GM21423 (cell line): ENCODE data around the gene NFS1.

ENCODE experiments used
- ATAC-seq: cut with Tn5 transposase; IDR thresholded peaks from one replicate; pipeline ENCODE4 v1.9.1; 2021; ENCODE audit warnings: mild to moderate bottlenecking, moderate library complexity; ENCODE audit not compliant: unreplicated experiment

The NFS1 gene

GRCh38 chr20:35644806-35645205 is 54.3 kb downstream of the NFS1 start:
- no peak for ATAC-seq

- no peak for ATAC-seq
Measured at GRCh38 chr20:35643045-35643444, 56.1 kb downstream of the NFS1 start.

- ATAC-seq, result no peak
Measured at GRCh38 chr20:35641743-35642142, 57.4 kb downstream of the NFS1 start.

- no peak for ATAC-seq
Measured at GRCh38 chr20:35640724-35641123, 58.4 kb downstream of the NFS1 start.

- ATAC-seq, result no peak
Measured at GRCh38 chr20:35638751-35639150, 60.4 kb downstream of the NFS1 start.

- no peak for ATAC-seq
Measured at GRCh38 chr20:35637276-35637675, 61.9 kb downstream of the NFS1 start.

- no peak for ATAC-seq
Measured at GRCh38 chr20:35636095-35636494, 63.1 kb downstream of the NFS1 start.

- no peak for ATAC-seq
Measured at GRCh38 chr20:35635652-35636051, 63.5 kb downstream of the NFS1 start.

GRCh38 chr20:35632539-35633115 is 66.5 kb downstream of the NFS1 start:
- ATAC-seq, result no peak

- ATAC-seq, result no peak
Measured at GRCh38 chr20:35630636-35631035, 68.5 kb downstream of the NFS1 start.

- ATAC-seq, result no peak
Measured at GRCh38 chr20:35629427-35630145, 69.6 kb downstream of the NFS1 start.

- ATAC-seq, result no peak
Measured at GRCh38 chr20:35627121-35627520, 72.0 kb downstream of the NFS1 start.

GRCh38 chr20:35626386-35627001 is 72.7 kb downstream of the NFS1 start:
- ATAC-seq, result no peak

- no peak for ATAC-seq
Measured at GRCh38 chr20:35625584-35626385, 73.4 kb downstream of the NFS1 start.

GRCh38 chr20:35621560-35621946 is 77.6 kb downstream of the NFS1 start:
- ATAC-seq, result no peak

- no peak for ATAC-seq
Measured at GRCh38 chr20:35620818-35621559, 78.2 kb downstream of the NFS1 start.

GRCh38 chr20:35619196-35620095 is 79.7 kb downstream of the NFS1 start:
- ATAC-seq, result peak; percentile 24

GRCh38 chr20:35618263-35619131 is 80.7 kb downstream of the NFS1 start:
- ATAC-seq, result no peak
